K562 (cell line): ENCODE data around the gene SOCS7. TPM values are rescaled to one million over a fixed set of nuclear protein-coding genes. Genes with fewer than 3 reads are reported as not detected.

Source experiments
- EHMT2 ChIP-seq: fragments of 450-650 bp; IDR thresholded peaks from 2 replicates; pipeline ENCODE4 v1.6.1; 2018; ENCODE audit warnings: antibody characterized with exemption
- JUND ChIP-seq, 2 experiments: IDR thresholded peaks; 2 replicates in 1 of 2; 3 replicates in 1 of 2; pipeline ENCODE4 v1.6.1; 2011; ENCODE audit warnings: borderline replicate concordance in 2 of 2, low read depth in 2 of 2, low read length in 2 of 2, improper control_type of control experiment in 1 of 2, missing biosample characterization in 1 of 2, missing genetic modification characterization in 1 of 2, missing genetic modification reagents in 1 of 2
- ZNF24 ChIP-seq: fragments of 450-650 bp; IDR thresholded peaks from 2 replicates; pipeline ENCODE4 v1.6.1; 2016
- polyA plus RNA-seq, 8 experiments: library from polyadenylated mRNA; depleted of rRNA in 4 of 8; stranded (reverse) in 5 of 8; unstranded in 3 of 8; fragments of >200 nt; fragmentation: Nextera tagmentation in 2 of 8; fragmentation: Illumina TruSeq in 1 of 8; extraction: Ambion mirVana in 2 of 8; extraction: Trizol in 1 of 8; gene quantifications; 2 replicates each; pipeline versions ENCODE4 v1.2.1 to v1.2.3, GENCODE V29; 2011 to 2014; ENCODE audit warnings: inconsistent platforms in 1 of 8, missing spikeins in 1 of 8
- total RNA-seq, 7 experiments: library from RNA; depleted of rRNA in 6 of 7; stranded (reverse); fragments of >200 nt in 6 of 7; fragmentation: Illumina TruSeq in 2 of 7; extraction: Trizol in 2 of 7; gene quantifications; 2 replicates each; pipeline versions ENCODE4 v1.2.1 to v1.2.3, GENCODE V29; 2011 to 2021; ENCODE audit warnings: low replicate concordance in 1 of 7
- TF ChIP-seq, protein P1 (sequence below): fragments of 250-450 bp; sonication (Bioruptor Pico); IDR thresholded peaks from 2 replicates; pipeline ENCODE4 v1.4.0; 2020

The SOCS7 gene
- total and polyA plus RNA-seq, 9 of the 15 experiments (the other 6 are each of a cell fraction or from before 2014, with no cell fraction given) = 0.94 to 14.5 (median 8.2) TPM

DNA sequence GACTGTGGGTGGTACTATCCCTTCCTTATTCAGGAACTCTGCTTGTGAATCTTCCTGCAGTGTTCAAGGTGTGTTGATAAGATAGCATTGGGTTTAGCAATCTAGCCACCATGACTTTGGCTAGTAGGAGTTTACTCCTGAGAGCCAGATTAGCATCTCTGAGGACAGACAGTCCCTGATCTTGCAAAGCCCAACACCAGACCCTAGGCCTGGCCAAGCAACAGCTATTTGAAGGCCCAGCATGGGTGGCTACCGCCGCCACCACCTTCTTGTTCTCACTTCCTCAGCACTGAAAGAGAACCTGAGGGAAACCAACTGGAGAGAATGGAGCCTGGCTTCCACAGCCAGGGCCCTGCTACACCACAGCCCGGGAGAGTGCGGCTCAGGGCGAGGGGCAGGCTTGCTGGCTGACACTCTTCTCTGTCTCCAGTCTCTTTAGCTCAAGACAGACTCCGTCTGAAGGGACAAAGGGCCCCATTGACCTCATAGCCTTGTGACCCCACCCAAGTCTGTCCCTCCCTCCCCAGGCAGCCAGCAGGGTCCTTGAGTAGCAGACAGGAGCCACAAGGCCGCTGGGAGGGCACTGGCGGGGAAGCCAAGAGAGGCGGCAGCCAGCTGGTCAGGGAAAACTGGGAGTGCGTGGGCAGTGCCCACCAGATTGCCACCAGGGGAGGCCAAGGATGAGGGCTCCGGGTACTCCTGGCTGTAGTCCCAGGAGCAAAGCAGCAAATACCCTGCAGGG lies 65.7 kb downstream of the SOCS7 start (continued):
- TF ChIP-seq, protein P1, sequence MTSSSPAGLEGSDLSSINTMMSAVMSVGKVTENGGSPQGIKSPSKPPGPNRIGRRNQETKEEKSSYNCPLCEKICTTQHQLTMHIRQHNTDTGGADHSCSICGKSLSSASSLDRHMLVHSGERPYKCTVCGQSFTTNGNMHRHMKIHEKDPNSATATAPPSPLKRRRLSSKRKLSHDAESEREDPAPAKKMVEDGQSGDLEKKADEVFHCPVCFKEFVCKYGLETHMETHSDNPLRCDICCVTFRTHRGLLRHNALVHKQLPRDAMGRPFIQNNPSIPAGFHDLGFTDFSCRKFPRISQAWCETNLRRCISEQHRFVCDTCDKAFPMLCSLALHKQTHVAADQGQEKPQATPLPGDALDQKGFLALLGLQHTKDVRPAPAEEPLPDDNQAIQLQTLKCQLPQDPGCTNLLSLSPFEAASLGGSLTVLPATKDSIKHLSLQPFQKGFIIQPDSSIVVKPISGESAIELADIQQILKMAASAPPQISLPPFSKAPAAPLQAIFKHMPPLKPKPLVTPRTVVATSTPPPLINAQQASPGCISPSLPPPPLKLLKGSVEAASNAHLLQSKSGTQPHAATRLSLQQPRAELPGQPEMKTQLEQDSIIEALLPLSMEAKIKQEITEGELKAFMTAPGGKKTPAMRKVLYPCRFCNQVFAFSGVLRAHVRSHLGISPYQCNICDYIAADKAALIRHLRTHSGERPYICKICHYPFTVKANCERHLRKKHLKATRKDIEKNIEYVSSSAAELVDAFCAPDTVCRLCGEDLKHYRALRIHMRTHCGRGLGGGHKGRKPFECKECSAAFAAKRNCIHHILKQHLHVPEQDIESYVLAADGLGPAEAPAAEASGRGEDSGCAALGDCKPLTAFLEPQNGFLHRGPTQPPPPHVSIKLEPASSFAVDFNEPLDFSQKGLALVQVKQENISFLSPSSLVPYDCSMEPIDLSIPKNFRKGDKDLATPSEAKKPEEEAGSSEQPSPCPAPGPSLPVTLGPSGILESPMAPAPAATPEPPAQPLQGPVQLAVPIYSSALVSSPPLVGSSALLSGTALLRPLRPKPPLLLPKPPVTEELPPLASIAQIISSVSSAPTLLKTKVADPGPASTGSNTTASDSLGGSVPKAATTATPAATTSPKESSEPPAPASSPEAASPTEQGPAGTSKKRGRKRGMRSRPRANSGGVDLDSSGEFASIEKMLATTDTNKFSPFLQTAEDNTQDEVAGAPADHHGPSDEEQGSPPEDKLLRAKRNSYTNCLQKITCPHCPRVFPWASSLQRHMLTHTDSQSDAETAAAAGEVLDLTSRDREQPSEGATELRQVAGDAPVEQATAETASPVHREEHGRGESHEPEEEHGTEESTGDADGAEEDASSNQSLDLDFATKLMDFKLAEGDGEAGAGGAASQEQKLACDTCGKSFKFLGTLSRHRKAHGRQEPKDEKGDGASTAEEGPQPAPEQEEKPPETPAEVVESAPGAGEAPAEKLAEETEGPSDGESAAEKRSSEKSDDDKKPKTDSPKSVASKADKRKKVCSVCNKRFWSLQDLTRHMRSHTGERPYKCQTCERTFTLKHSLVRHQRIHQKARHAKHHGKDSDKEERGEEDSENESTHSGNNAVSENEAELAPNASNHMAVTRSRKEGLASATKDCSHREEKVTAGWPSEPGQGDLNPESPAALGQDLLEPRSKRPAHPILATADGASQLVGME (CRISPR knock-in tag) = no peak
- TF ChIP-seq JUND (IDR thresholded peaks at IDR 0.05; ENCODE audit: borderline replicate concordance, low read depth, low read length) (peak; percentile 37; the same call in 1 of the 2 replicates), JUND (tag; IDR thresholded peaks at IDR 0.05; ENCODE audit: borderline replicate concordance, low read depth, low read length) (no peak; the same call in 2 of the 3 replicates), EHMT2 (peak; percentile 67; the same call in 1 of the 2 replicates), ZNF24 (no peak)
